Measurements from ENCODE around the gene STIP1. TPM values are rescaled to one million over a fixed set of nuclear protein-coding genes. Genes with fewer than 3 reads are reported as not detected.

STIP1 gene
- total RNA-seq = 10 to 100 TPM; 61.2 to 75.1 TPM
- long read RNA-seq, transcript STIP1-201 (14 exons, 2,196 nt) = major isoform, 109 of 124 reads
- long read RNA-seq, partial matches to known transcripts = 8 of 124 reads
- long read RNA-seq, other reads (novel, unspliced or antisense) = 6 of 124 reads

DNA sequence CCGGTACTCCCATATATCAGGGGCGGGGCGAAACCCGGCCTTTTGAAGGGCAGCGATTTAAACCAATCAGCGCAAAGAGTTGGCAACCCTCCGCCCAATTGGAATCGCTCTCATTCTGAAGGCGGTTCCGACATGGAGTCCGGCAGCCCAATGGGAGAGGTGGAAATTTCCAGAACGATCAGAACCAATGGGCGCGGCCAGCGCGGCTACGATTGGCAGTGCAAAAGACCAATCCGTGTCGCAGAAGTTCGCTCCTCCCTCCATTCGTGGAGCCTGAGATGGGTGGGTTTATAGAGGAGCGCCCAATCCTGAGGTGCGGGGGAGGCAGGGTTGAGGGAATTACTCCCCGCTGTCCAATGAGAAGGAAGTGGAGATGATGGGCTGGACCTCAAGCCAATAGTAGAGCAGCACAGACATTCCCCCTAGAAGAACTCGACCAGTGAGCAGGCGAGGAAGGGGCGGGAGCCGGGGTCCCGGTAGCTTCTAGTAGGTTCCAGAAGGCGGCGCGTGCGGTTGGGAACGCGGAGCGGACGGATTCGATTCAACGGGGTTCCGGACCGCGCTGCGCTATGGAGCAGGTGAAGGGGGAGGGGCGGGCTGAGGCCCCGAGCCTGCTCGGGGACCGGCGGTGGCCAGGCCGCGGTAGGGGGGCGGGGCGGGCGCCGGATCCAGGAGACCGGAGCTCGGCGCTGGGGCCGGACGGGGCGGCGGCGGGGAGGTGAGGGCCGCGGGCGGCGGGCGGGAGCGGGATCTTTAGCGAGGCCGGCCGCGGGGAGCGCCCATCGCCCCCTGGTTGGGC, at the start of gene STIP1:
Gene STIP1, plus strand, starts transcription at position 479 of the 799 bp plus-strand sequence. Its CDS starts 91 bp downstream, at position 570.
- DNase-seq (peak; percentile 98 to 100), ATAC-seq (peak; percentile 77)
- intact Hi-C loops (cut with DNase I, micrococcal nuclease) = no loop called here

DNA sequence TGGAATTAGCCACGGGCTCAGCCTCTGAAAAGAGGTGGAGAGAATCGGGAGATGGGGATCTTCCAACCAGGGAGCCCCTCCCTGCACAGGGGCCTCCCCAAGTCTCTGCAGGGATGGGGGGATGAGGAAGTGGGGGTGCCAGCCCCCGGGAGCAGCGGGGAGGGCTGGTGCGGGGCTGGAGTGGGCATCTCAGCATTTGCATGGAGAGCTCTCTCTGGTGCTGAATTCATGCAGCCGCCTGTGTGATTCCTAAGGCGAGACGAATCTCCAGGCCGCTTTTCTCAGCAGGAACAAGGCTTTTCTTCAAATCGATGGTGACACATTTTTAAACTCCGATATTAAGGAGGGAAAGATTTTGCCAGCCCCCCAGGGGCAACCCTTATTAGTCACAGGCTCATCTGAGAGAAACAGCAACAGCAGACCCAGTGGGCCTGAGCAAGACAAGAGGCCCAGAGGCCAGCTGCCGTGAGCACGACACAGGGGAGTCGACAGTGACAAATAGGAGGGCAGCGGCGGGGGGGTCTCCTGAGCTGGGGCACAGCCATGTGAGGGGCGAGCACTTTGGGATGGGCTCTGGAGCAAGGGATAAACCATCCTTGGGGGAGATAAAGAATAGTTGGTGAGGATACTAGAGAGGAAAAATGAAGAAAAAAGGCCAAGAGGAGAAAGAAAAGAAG, 49.1 kb upstream of the STIP1 start:
- intact Hi-C loops (cut with DNase I, micrococcal nuclease) = no loop called here

DNA sequence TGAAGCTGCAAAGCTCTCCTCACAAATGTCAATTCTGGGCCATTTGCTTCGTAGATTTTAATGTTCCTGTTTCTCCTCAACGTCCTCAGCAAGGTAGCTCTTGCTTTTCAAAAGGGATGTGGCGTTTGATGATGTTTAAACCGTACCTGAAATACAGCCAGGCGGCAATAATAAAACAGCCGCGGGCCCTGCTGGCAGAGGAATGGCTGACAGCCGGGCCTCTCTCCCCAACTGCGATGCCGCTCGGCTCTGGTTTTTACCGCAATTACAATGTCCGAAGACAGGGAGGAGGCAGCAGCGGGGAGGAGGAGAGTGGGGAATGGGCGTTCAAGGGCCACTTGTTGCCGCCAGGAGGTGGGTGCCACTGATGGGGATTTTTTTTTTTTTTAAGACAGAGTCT, 47.6 kb upstream of the STIP1 start:
- ATAC-seq (no peak), DNase-seq (no peak)
- intact Hi-C loops (cut with DNase I, micrococcal nuclease) = no loop called here

More for the DNA sequence above, 49.1 kb upstream of the STIP1 start:
- ATAC-seq (no peak), DNase-seq (no peak)

DNA sequence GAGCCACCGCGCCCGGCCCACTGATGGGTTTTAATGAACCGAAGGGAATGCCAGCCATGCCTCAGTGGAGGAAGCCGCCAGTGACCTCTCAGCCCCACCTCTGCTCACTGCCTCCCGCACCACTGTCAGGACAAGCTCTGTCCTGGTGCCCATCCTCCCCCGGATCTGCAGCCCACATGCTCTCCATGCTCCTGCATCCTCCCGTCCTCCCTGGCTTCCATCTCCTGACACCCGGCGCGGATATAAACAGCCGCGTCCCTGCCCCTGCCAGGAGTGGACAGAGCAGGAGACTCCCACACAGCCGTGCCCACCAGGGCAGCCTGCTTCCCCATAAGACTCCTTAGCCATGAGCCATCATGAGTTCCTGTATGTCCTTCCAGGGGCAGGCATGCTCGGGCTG, 46.9 kb upstream of the STIP1 start:
- ATAC-seq = no peak
- peak in 1 of 2 donors; percentile 38 for DNase-seq
- intact Hi-C loops (cut with DNase I, micrococcal nuclease) = no loop called here

DNA sequence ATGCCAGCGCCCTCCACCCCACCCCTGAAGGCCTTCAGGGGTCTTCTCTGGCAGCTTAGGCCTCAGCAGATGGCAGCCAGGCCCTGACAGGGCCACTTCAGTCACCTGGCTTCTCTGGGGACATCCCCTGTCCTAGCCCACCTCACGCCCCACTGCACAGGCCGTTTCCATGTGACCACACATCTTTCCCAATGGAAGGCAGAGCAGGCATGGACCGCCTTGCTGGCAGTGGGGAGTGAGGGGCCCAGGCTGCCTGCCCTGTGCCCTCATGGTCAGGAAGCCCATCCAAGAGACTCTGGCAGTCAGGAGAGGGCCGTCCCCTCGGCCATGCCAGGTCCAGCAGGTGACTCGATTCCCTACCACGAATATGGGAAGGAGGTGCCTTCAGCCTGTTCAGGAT, 45.9 kb upstream of the STIP1 start:
- ATAC-seq (no peak), DNase-seq (no peak)
- intact Hi-C loops (cut with DNase I, micrococcal nuclease) = no loop called here

DNA sequence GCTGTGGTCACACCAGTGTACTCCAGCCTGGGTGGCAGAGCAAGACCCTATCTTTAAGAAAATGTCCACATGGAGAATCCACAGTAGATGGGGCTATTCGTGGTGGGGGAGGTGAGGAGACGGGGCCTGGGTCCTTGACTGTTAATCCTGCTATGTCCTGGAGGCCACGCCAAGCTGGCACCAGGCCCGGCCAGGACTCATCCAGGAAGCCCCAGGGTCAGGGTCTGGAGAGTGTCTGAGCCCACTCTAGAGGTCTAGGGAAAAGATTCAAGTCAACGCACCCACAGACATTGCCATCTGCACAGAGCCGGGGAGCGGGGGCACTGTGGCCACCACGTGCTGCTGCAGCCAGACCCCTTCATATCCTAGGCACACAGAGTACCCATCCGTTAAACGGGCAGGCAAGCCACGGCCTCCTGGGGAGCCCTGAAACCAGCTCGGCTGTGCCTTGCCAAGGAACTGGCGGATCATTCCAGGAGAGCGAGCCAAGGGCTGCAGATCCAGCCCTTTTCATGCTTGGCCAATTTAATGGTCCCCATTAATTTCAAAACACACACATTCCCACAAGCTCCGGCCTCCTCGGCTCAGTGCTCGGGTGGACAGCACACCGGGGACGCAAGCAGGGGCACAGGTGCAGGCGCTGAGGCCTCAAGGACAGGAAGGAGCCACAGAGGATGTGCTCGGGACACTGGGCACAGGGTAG, 44.7 kb upstream of the STIP1 start:
- ATAC-seq (no peak), DNase-seq (no peak)
- intact Hi-C loops (cut with DNase I, micrococcal nuclease) = no loop called here

GRCh38 chr11:64144587-64145472, 41.1 kb upstream of the STIP1 start:
- intact Hi-C loops (cut with DNase I, micrococcal nuclease) = no loop called here
- no peak for DNase-seq
- ATAC-seq = no peak

DNA sequence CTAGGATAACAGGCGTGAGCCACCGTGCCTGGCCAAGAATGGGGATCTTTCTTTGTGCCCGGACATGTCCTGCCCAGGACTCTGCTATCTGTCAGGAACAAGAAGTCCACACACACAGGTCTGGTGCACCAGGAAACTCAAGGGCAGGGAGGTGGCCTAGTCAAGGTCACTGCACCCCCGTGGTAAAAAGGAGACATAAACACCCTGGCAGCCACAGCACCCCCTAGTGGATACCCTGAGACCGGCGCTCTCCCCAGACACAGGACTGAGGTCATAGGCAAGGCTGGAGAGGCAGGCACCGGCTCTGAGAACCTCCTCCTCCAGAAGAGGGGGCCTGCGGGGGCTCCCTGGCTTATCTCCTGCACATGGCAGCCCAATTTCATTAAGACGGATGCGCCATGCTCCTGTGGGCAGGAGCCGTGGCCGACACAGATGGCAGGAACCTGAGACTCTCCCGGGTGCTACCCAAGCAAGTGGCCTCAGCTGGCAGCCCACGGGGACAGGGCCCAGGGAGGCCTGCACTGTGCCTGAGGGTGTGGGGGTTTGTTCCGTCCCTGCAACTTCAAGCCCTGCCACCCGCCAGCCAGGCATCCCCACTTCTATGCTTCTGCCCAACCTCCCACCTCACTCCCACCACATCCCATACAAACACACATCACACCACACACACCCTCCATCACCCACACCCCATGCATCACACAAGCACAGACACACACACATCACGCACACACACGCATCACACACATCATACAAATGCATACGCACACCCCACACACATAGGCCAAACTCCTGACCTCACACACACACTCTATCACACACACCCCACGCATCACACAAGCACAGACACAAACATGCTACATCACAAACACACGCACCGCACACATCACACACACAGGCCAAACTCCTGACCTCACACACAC, 39.7 kb upstream of the STIP1 start:
- ATAC-seq (peak; percentile 82), DNase-seq (peak; percentile 56 to 70)
- intact Hi-C loops (cut with DNase I, micrococcal nuclease) = no loop called here

DNA sequence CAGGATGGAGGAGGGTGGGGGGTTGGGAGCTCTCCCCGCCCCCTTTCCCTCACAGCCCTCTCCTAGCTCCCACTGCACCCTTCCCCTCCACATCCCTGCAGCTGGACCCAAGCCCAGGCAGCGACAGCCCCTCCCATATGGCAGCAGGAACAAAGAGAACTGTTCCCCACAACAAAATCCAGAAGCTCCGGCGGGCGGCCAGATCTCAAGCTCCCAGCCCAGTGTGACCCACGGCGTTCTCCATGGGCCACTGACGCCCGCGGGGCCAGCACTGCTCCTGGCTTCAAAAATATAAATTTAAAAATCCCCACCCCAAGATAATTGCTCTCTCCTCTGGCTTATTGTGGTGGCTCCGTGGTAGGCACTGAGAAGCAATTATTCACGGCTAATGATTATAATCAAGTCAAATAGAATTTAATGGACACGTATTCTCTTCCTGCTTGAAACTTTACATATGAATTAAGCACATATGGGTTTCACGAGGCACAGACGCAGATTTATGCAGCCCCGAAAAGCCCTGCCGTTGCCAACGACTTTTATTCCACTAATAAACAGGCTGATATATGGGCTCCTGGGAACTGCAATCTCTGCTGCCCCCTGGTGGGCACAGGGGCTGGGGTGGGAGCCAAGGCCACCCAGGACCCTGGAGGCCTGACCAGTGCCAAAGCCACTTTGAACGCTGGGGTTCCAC, 37.6 kb upstream of the STIP1 start:
- intact Hi-C loops (cut with DNase I, micrococcal nuclease) = no loop called here

GRCh38 chr11:64148917-64149617, 36.9 kb upstream of the STIP1 start:
- DNase-seq = no peak
- no peak for ATAC-seq
- intact Hi-C loops (cut with DNase I, micrococcal nuclease) = no loop called here

More for the DNA sequence above, 37.6 kb upstream of the STIP1 start:
- peak; percentile 52 for ATAC-seq
- peak; percentile 81 to 83 for DNase-seq

- no peak for ATAC-seq
- intact Hi-C loops (cut with DNase I, micrococcal nuclease) = loop anchor here (5.0 to 10.0 kb wide), 3 partner anchors 148 to 315 kb away; partner anchors contain the start of gene MARK2 (in 1 of the 2)
- no peak for DNase-seq
Measured at GRCh38 chr11:64150051-64150450, 35.9 kb upstream of the STIP1 start.

- ATAC-seq = no peak
- intact Hi-C loops (cut with DNase I, micrococcal nuclease) = loop anchor here (5.0 to 10.0 kb wide), 3 partner anchors 148 to 316 kb away; partner anchors contain the start of gene MARK2 (in 1 of the 2)
- DNase-seq = no peak
Measured at GRCh38 chr11:64150481-64151239, 35.3 kb upstream of the STIP1 start.

DNA sequence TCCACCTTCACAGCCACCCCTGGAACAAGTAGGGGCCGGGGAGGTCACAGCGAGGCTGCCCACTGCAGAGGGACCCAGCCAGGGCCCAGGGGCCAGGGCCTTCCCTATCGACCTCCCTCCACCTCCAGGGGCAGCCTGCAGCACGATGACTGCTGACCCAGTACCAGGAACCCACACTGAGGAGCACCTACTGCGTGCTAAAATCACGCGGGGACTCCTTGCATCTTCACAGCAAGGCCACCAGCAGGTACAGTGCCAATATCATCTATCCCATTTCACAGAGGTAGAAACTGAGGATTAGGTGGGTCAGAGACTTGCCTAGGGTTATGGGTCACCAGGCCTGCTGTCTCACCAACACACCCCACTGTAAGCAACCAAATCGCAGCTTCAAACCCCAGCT, 34.6 kb upstream of the STIP1 start:
- ATAC-seq (no peak), DNase-seq (no peak)
- intact Hi-C loops (cut with DNase I, micrococcal nuclease) = loop anchor here (5.0 to 10.0 kb wide), 3 partner anchors 149 to 317 kb away; partner anchors contain the start of gene MARK2 (in 1 of the 2)

- intact Hi-C loops (cut with DNase I, micrococcal nuclease) = loop anchor here (5.0 to 10.0 kb wide), 3 partner anchors 151 to 318 kb away; partner anchors contain the start of gene MARK2 (in 1 of the 2)
- ATAC-seq (peak; percentile 89), DNase-seq (peak; percentile 42 to 73)
Measured at GRCh38 chr11:64152841-64153691, 32.9 kb upstream of the STIP1 start.

All from left colon (tissue), 2 donors.